CD4-positive, alpha-beta T cell (primary cell): Measurements from ENCODE around the gene CHST15. TPM values are rescaled to one million over a fixed set of nuclear protein-coding genes. Genes with fewer than 3 reads are reported as not detected.

ENCODE experiments used
- ATAC-seq: fragments of 200-7000 bp; cut with Tn5 transposase; one replicate; pipeline ENCODE4 v1.10.0; 2022; ENCODE audit warnings: mild to moderate bottlenecking; ENCODE audit not compliant: poor library complexity
- CTCF ChIA-PET: fragments of 350-600 bp; sonication (Branson Sonifier 250); formaldehyde crosslinking; loops from one replicate; lab custom pipeline; 2021; ENCODE audit warnings: antibody characterized with exemption, inconsistent platforms; lab: Charles Lee
- POLR2A ChIA-PET: fragments of 350-600 bp; sonication (Branson Sonifier 250); formaldehyde crosslinking; loops from one replicate; lab custom pipeline; 2021; ENCODE audit warnings: antibody characterized with exemption, inconsistent platforms; lab: Charles Lee
- DNase-seq, 14 experiments: peaks; one replicate each; pipeline ENCODE4 v3.0.0-alpha.2; 2013 to 2020; ENCODE audit warnings: mixed read lengths in 2 of 14
- H3K27ac ChIP-seq, 2 donors: one replicate each; pipeline versions ENCODE4 v1.5.1 to v1.7.0; 2013; ENCODE audit warnings: low read length in 2 of 2, low read depth in 1 of 2, mild to moderate bottlenecking in 1 of 2
- H3K27me3 ChIP-seq, 2 experiments: 1 replicate in 1 of 2; 2 replicates in 1 of 2; pipeline versions ENCODE4 v1.6.1 to v1.7.0; 2013; ENCODE audit warnings: low read length in 2 of 2, control low read depth in 1 of 2, mild to moderate bottlenecking in 1 of 2, moderate library complexity in 1 of 2; ENCODE audit not compliant: insufficient read depth in 2 of 2, control insufficient read depth in 1 of 2
- H3K36me3 ChIP-seq: one replicate; pipeline ENCODE4 v1.6.1; 2013; ENCODE audit warnings: low read length, control low read depth; ENCODE audit not compliant: insufficient read depth
- H3K4me1 ChIP-seq: one replicate; pipeline ENCODE4 v1.6.1; 2013; ENCODE audit warnings: low read length, control low read depth; ENCODE audit not compliant: insufficient read depth
- H3K4me3 ChIP-seq: one replicate; pipeline ENCODE4 v1.5.1; 2013; ENCODE audit warnings: mild to moderate bottlenecking, low read length, moderate library complexity
- H3K9me3 ChIP-seq, 2 experiments: 1 replicate in 1 of 2; 2 replicates in 1 of 2; pipeline versions ENCODE4 v1.6.1 to v1.7.0; 2013; ENCODE audit warnings: low read length in 2 of 2, mild to moderate bottlenecking in 2 of 2, control low read depth in 1 of 2, moderate library complexity in 1 of 2; ENCODE audit not compliant: control insufficient read depth in 1 of 2, insufficient read depth in 1 of 2
- H3K27ac Mint-ChIP-seq: one replicate; pipeline ENCODE4 v1.8.0; 2020; ENCODE audit warnings: mixed read lengths
- H3K27me3 Mint-ChIP-seq: one replicate; pipeline ENCODE4 v1.8.0; 2021; ENCODE audit warnings: mixed read lengths
- H3K36me3 Mint-ChIP-seq: one replicate; pipeline ENCODE4 v1.8.0; 2021; ENCODE audit warnings: low read depth, mixed read lengths
- H3K4me1 Mint-ChIP-seq: one replicate; pipeline ENCODE4 v1.8.0; 2021; ENCODE audit warnings: low read depth, mixed read lengths
- H3K4me3 Mint-ChIP-seq: one replicate; pipeline ENCODE4 v1.8.0; 2020; ENCODE audit warnings: mild to moderate bottlenecking, mixed read lengths
- H3K9me3 Mint-ChIP-seq: one replicate; pipeline ENCODE4 v1.8.0; 2020; ENCODE audit warnings: mixed read lengths
- CTCF ChIP-seq: fragments of 200-600 bp; IDR thresholded peaks from one replicate; pipeline ENCODE4 v1.8.0; 2022; ENCODE audit warnings: antibody characterized with exemption, mild to moderate bottlenecking
- intact Hi-C, 2 experiments: fragments of 100-400 bp; cut with DNase I in 1 of 2; cut with micrococcal nuclease in 1 of 2; formaldehyde crosslinking; loops; one replicate each; pipeline versions ENCODE4 v1.15.1 to v1.9.0; 2023 to 2025; cut with DNase I, micrococcal nuclease
- total RNA-seq, 174 experiments: library from RNA in 2 of 174; stranded (reverse) in 2 of 174; gene quantifications; one replicate each; pipeline ENCODE4 v1.2.3 and lab custom pipeline; 2021 to 2026

Gene CHST15
- total RNA-seq, 2 experiments from 2014 or later = 0.42 to 0.52 TPM

- no peak for DNase-seq
- intact Hi-C loops = no loop called here
- Mint-ChIP-seq H3K4me1 (no peaks in the 10 kb centered on the region), H3K4me3 (no peak overlapping the region), H3K27me3 (no peaks in the 10 kb centered on the region), H3K27ac (no peak overlapping the region), H3K9me3 (no peaks in the 10 kb centered on the region), H3K36me3 (no peaks in the 10 kb centered on the region)
- no peak for ATAC-seq
- no peaks in the 10 kb centered on the region for H3K9me3 ChIP-seq
- H3K27me3 ChIP-seq = no peaks in the 10 kb centered on the region
- CTCF ChIA-PET = no interaction called here
- POLR2A ChIA-PET = no interaction called here
- H3K36me3 ChIP-seq = no peaks in the 10 kb centered on the region
- peaks cover 2% of the 10 kb centered on the region for H3K4me1 ChIP-seq
- no peak for TF ChIP-seq CTCF
- H3K4me3 ChIP-seq = no peak overlapping the region
- H3K27ac ChIP-seq = no peak overlapping the region
These were observed 63.3 kb downstream of the CHST15 start for GRCh38 chr10:124030061-124030460.

- POLR2A ChIA-PET = no interaction called here
- Mint-ChIP-seq H3K36me3 (no peaks in the 10 kb centered on the region), H3K9me3 (no peaks in the 10 kb centered on the region), H3K27me3 (no peaks in the 10 kb centered on the region), H3K27ac (no peak overlapping the region), H3K4me1 (no peaks in the 10 kb centered on the region), H3K4me3 (no peak overlapping the region)
- no peaks in the 10 kb centered on the region for H3K36me3 ChIP-seq
- H3K27me3 ChIP-seq = no peaks in the 10 kb centered on the region
- CTCF ChIA-PET = no interaction called here
- ATAC-seq = no peak
- no peaks in the 10 kb centered on the region for H3K4me1 ChIP-seq
- intact Hi-C loops = no loop called here
- no peak overlapping the region for H3K27ac ChIP-seq
- H3K4me3 ChIP-seq = no peak overlapping the region
- DNase-seq = no peak
- no peaks in the 10 kb centered on the region for H3K9me3 ChIP-seq
- TF ChIP-seq CTCF = no peak
These were observed 63.8 kb downstream of the CHST15 start for GRCh38 chr10:124029559-124029958.

- no peak overlapping the region for H3K27ac ChIP-seq
- Mint-ChIP-seq H3K27me3 (no peaks in the 10 kb centered on the region), H3K27ac (no peak overlapping the region), H3K36me3 (no peaks in the 10 kb centered on the region), H3K4me3 (no peak overlapping the region), H3K4me1 (no peaks in the 10 kb centered on the region), H3K9me3 (no peaks in the 10 kb centered on the region)
- H3K9me3 ChIP-seq = no peaks in the 10 kb centered on the region
- intact Hi-C loops = no loop called here
- DNase-seq (no peak), ATAC-seq (no peak)
- ChIA-PET CTCF (no interaction called here), POLR2A (no interaction called here)
- no peak overlapping the region for H3K4me3 ChIP-seq
- H3K27me3 ChIP-seq = no peaks in the 10 kb centered on the region
- H3K4me1 ChIP-seq = no peaks in the 10 kb centered on the region
- no peaks in the 10 kb centered on the region for H3K36me3 ChIP-seq
- no peak for TF ChIP-seq CTCF
These were observed 64.5 kb downstream of the CHST15 start for GRCh38 chr10:124028700-124029480.
